ENCODE data around the gene WBP1L. TPM values are rescaled to one million over a fixed set of nuclear protein-coding genes. Genes with fewer than 3 reads are reported as not detected.

Gene WBP1L
- total and polyA plus RNA-seq, 2 experiments from 2014 or later, result 7.0 to 55.7 TPM

GRCh38 chr10:102767428-102768160, 23.8 kb downstream of the WBP1L start:
- H3K27ac ChIP-seq (ENCODE audit: low read depth), result no peak overlapping the region
- no peak overlapping the region for H3K27ac Mint-ChIP-seq
- 0 out of 2 replicates have a peak, but pooled peaks cover 2% of the 10 kb centered on the region for H4K20me1 ChIP-seq (replicated peaks; ENCODE audit: insufficient read depth)
- no peak overlapping the region for H3K4me3 Mint-ChIP-seq
- no peaks in the 10 kb centered on the region for H3K9me3 Mint-ChIP-seq
- peaks cover 4% of the 10 kb centered on the region; the same call in 2 of the 3 replicates for H3K4me1 Mint-ChIP-seq
- DNase-seq (ENCODE audit: low spot score) (no peak), ATAC-seq (no peak)
- H3K36me3 Mint-ChIP-seq (ENCODE audit: low read depth), result no peaks in the 10 kb centered on the region
- H2AFZ ChIP-seq, result no peak overlapping the region
- no peaks in the 10 kb centered on the region for H3K9me2 ChIP-seq (ENCODE audit: insufficient read depth)
- H3F3A ChIP-seq (replicated peaks; ENCODE audit: low read depth), result 0 out of 2 replicates have a peak, but pooled peaks cover under 1% of the 10 kb centered on the region
- H3K79me2 ChIP-seq (replicated peaks; ENCODE audit: insufficient read depth), result no peaks in the 10 kb centered on the region; the same call in 1 of the 2 replicates
- H3K4me2 ChIP-seq, result no peak overlapping the region
- no peaks in the 10 kb centered on the region for H3K36me3 ChIP-seq (ENCODE audit: insufficient read depth)
- H3K27me3 ChIP-seq (ENCODE audit: insufficient read depth), result no peaks in the 10 kb centered on the region
- no peaks in the 10 kb centered on the region for H3K4me1 ChIP-seq (ENCODE audit: insufficient read depth)
- H3K27me3 Mint-ChIP-seq (ENCODE audit: insufficient read depth, low read depth, poor library complexity), result no peaks in the 10 kb centered on the region
- TF ChIP-seq NANOG (IDR thresholded peaks at IDR 0.05; ENCODE audit: borderline replicate concordance) (no peak), CTCF (conservative IDR thresholded peaks at IDR 0.05; ENCODE audit: low read depth in 2 of 2) (no peak), EZH2phosphoT487 (IDR thresholded peaks at IDR 0.05; ENCODE audit: unreplicated experiment) (no peak), ZNF331 (CRISPR knock-in tag; IDR thresholded peaks at IDR 0.05; ENCODE audit: low read depth) (no peak), REST (IDR thresholded peaks at IDR 0.05; ENCODE audit: unreplicated experiment) (no peak), ZNF462 (CRISPR knock-in tag; IDR thresholded peaks at IDR 0.05) (no peak), ZNF114 (CRISPR knock-in tag; IDR thresholded peaks at IDR 0.05) (no peak), POLR2AphosphoS5 (IDR thresholded peaks at IDR 0.05; ENCODE audit: low read depth) (no peak), JUNB (IDR thresholded peaks at IDR 0.05; ENCODE audit: unreplicated experiment) (no peak), EZH2 (IDR thresholded peaks at IDR 0.05; ENCODE audit: low read depth, unreplicated experiment) (no peak), CREB1 (CRISPR knock-in tag; IDR thresholded peaks at IDR 0.05; ENCODE audit: low read depth) (no peak), STAT1 (IDR thresholded peaks at IDR 0.05; ENCODE audit: unreplicated experiment) (no peak)
- TF ChIP-seq, protein P1, sequence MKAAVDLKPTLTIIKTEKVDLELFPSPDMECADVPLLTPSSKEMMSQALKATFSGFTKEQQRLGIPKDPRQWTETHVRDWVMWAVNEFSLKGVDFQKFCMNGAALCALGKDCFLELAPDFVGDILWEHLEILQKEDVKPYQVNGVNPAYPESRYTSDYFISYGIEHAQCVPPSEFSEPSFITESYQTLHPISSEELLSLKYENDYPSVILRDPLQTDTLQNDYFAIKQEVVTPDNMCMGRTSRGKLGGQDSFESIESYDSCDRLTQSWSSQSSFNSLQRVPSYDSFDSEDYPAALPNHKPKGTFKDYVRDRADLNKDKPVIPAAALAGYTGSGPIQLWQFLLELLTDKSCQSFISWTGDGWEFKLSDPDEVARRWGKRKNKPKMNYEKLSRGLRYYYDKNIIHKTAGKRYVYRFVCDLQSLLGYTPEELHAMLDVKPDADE (IDR thresholded peaks at IDR 0.05), result no peak
- no peak overlapping the region for H3K4me3 ChIP-seq
